ENCODE results near the gene LRRC46.

The LRRC46 gene

GRCh38 chr17:47831934-47832327 is 461 bp downstream of the LRRC46 start:
- H3K4me3 ChIP-seq (ENCODE audit: low read length): peak overlapping the region; percentile 92
- no peak for DNase-seq (ENCODE audit: low read depth)
- TF ChIP-seq CTCF (conservative IDR thresholded peaks at IDR 0.05; ENCODE audit: low read depth, low read length): no peak

DNA sequence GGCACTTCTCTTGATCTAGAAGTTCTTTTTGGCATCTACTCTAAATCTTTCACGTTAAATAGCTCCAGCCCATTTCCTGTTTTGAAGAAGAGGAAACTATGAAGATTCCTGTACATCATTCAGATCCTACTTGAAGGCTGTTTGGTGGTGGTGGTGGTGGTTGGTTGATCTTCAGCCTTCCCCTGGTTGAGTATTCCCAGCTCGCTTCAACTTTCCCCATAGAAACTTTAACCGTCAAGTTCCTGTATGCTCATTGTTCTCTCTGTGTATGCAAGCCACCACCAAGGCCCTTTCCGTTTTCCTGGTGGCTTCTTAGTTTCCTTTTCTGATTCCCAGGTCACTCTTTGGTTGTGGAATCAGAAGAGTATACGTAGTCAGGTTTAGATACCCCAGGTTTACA is 3.3 kb downstream of the LRRC46 start:
- DNase-seq (ENCODE audit: low read depth): no peak
- H3K4me3 ChIP-seq (ENCODE audit: low read length): no peak overlapping the region
- TF ChIP-seq CTCF (conservative IDR thresholded peaks at IDR 0.05; ENCODE audit: low read depth, low read length): no peak

- DNase-seq (ENCODE audit: low read depth): no peak
- H3K4me3 ChIP-seq (ENCODE audit: low read length): no peak overlapping the region
- TF ChIP-seq CTCF (conservative IDR thresholded peaks at IDR 0.05; ENCODE audit: low read depth, low read length): no peak
Observed at GRCh38 chr17:47836601-47837000, 5.1 kb downstream of the LRRC46 start.

DNA sequence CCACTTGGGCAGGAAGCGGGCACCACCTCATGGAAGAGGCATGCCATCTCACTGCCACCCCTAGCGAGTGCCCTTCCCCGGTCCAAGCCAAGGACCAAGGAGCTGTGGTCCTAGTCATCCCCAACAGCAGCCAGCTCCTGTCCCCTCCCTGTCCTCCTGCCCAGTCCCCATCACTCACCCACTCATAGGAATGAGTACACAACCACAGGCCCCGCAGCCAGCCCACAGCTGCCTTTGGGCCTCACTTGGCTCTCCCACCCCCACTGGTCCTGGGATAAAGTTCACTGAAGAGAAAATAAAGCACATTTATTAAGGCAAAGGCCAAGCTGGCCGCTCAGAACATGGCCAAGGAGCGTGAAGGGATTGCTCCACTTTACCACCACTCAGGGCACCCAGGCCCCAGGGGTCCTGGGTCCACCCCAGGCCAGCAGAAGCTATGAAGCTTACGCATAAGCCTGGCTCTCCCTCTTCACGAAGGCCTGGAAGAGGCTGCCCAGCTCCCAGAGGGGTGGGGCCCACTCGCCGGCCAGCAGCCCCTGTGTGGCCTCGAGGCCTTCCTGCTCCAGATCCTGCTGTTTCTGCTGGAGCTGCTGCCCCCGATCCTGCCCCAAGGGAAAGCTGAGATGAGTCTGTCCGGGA is 6.0 kb downstream of the LRRC46 start:
- no peak overlapping the region for H3K4me3 ChIP-seq (ENCODE audit: low read length)
- DNase-seq (ENCODE audit: low read depth): no peak
- no peak for TF ChIP-seq CTCF (conservative IDR thresholded peaks at IDR 0.05; ENCODE audit: low read depth, low read length)

GRCh38 chr17:47838636-47839035 is 7.2 kb downstream of the LRRC46 start:
- TF ChIP-seq CTCF (conservative IDR thresholded peaks at IDR 0.05; ENCODE audit: low read depth, low read length): no peak
- DNase-seq (ENCODE audit: low read depth): no peak
- H3K4me3 ChIP-seq (ENCODE audit: low read length): no peak overlapping the region

- no peak for DNase-seq (ENCODE audit: low read depth)
- TF ChIP-seq CTCF (conservative IDR thresholded peaks at IDR 0.05; ENCODE audit: low read depth, low read length): no peak
- no peak overlapping the region for H3K4me3 ChIP-seq (ENCODE audit: low read length)
Observed at GRCh38 chr17:47839071-47839470, 7.6 kb downstream of the LRRC46 start.

GRCh38 chr17:47840001-47840741 is 8.7 kb downstream of the LRRC46 start:
- H3K4me3 ChIP-seq (ENCODE audit: low read length): peak overlapping the region; percentile 93
- TF ChIP-seq CTCF (conservative IDR thresholded peaks at IDR 0.05; ENCODE audit: low read depth, low read length): no peak
- DNase-seq (ENCODE audit: low read depth): no peak

Measured in retinal pigment epithelial cell (primary cell).